ENCODE measurements around the gene HIBADH. TPM values are rescaled to one million over a fixed set of nuclear protein-coding genes. Genes with fewer than 3 reads are reported as not detected.

HIBADH gene
- total RNA-seq, 1 experiment from 2014 or later: 23.2 TPM

DNA sequence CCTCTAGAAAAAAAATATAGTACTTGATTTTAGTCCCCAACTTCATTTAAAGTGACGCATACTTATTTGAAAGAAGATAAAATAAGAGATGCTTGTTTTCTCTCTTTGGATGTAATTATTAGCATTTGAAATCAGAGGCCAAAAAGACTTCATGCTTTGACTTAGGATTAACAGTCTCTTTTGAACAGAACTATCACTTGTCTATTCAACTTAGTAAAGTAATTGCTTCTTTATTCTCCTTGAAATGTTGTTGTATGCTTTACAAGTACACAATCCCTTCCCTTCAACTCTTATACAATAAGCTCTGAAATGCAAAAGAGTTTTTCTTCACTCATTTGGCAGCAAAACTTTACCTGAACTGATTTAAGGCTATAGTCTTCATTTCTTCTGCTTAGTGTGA lies 80.8 kb downstream of the HIBADH start:
- H2BK120ac ChIP-seq (ENCODE audit: low read depth, low read length, poor library complexity, severe bottlenecking): no peak overlapping the region
- WGBS (ENCODE audit: extremely low coverage, insufficient read length, low lambda C conversion rate): no CpG with 5 or more reads among the region's 1 CpG
- H4K8ac ChIP-seq (replicated peaks; ENCODE audit: insufficient read length, low read depth, low read length): no peak overlapping the region
- no peaks in the 10 kb centered on the region for H3K27me3 ChIP-seq (ENCODE audit: insufficient read depth, low read length)
- no peak overlapping the region for H2AK5ac ChIP-seq (ENCODE audit: insufficient read length, low read length)
- H3K36me3 Mint-ChIP-seq (ENCODE audit: insufficient read depth in 1 of 3, low read depth in 3 of 3): no peaks in the 10 kb centered on the region
- no peak overlapping the region for H2BK12ac ChIP-seq (ENCODE audit: insufficient read length, low read depth, low read length)
- no peak overlapping the region for H3K56ac ChIP-seq (ENCODE audit: insufficient read length, low read depth, low read length)
- no peak overlapping the region for H3K4me3 Mint-ChIP-seq
- H3K4me1 ChIP-seq (ENCODE audit: insufficient read depth, low read length): peaks cover 4% of the 10 kb centered on the region; the same call in 1 of the 2 replicates
- no peak overlapping the region for H2BK5ac ChIP-seq (ENCODE audit: insufficient read length, low read length)
- H3K9me3 Mint-ChIP-seq: no peaks in the 10 kb centered on the region
- TF ChIP-seq, protein P1, sequence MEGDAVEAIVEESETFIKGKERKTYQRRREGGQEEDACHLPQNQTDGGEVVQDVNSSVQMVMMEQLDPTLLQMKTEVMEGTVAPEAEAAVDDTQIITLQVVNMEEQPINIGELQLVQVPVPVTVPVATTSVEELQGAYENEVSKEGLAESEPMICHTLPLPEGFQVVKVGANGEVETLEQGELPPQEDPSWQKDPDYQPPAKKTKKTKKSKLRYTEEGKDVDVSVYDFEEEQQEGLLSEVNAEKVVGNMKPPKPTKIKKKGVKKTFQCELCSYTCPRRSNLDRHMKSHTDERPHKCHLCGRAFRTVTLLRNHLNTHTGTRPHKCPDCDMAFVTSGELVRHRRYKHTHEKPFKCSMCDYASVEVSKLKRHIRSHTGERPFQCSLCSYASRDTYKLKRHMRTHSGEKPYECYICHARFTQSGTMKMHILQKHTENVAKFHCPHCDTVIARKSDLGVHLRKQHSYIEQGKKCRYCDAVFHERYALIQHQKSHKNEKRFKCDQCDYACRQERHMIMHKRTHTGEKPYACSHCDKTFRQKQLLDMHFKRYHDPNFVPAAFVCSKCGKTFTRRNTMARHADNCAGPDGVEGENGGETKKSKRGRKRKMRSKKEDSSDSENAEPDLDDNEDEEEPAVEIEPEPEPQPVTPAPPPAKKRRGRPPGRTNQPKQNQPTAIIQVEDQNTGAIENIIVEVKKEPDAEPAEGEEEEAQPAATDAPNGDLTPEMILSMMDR (conservative IDR thresholded peaks at IDR 0.05): no peak
- no peaks in the 10 kb centered on the region for H3K79me2 ChIP-seq (ENCODE audit: insufficient read depth, low read length)
- H3K27ac Mint-ChIP-seq: no peak overlapping the region
- H3K4ac ChIP-seq (ENCODE audit: low read depth, low read length): no peak overlapping the region
- no peaks in the 10 kb centered on the region for H3K23me2 ChIP-seq (ENCODE audit: insufficient read length, low read depth, low read length, poor library complexity, severe bottlenecking)
- no peaks in the 10 kb centered on the region for H4K20me1 ChIP-seq (ENCODE audit: control insufficient read depth, insufficient read depth, insufficient read length)
- H3K9ac ChIP-seq (ENCODE audit: extremely low read depth, insufficient read length, low read length): no peak overlapping the region
- no peak overlapping the region for H4K91ac ChIP-seq (ENCODE audit: insufficient read length, low read depth, low read length)
- no peak overlapping the region for H3K4me2 ChIP-seq (ENCODE audit: insufficient read depth, insufficient read length, low read length)
- H4K5ac ChIP-seq (ENCODE audit: insufficient read length, low read depth, low read length): no peak overlapping the region
- H2BK15ac ChIP-seq (ENCODE audit: low read depth, low read length): no peak overlapping the region
- no peaks in the 10 kb centered on the region; the same call in 1 of the 2 replicates for H3K27me3 Mint-ChIP-seq (ENCODE audit: low read depth)
- peaks cover 14 to 22% of the 10 kb centered on the region in 2 experiments for H3K4me1 Mint-ChIP-seq
- no peak overlapping the region for H2AFZ ChIP-seq (ENCODE audit: low read length)
- no peak overlapping the region for H2BK20ac ChIP-seq (ENCODE audit: low read depth, low read length, poor library complexity, severe bottlenecking)
- H3K14ac ChIP-seq (ENCODE audit: insufficient read depth, low read length): no peak overlapping the region
- no peak for DNase-seq
- H3K79me1 ChIP-seq (ENCODE audit: insufficient read depth, low read depth, low read length, poor library complexity, severe bottlenecking): no peaks in the 10 kb centered on the region
- no peak overlapping the region for H3K18ac ChIP-seq (ENCODE audit: insufficient read length, low read depth, low read length)
- H3K9me3 ChIP-seq (ENCODE audit: control insufficient read depth, low read depth, low read length): no peaks in the 10 kb centered on the region
- no peak overlapping the region for H3K27ac ChIP-seq (ENCODE audit: insufficient read length, low read depth, low read length)
- no peak overlapping the region for H3T11ph ChIP-seq (ENCODE audit: low read length)
- H3K23ac ChIP-seq (ENCODE audit: insufficient read length, low read depth, low read length): no peak overlapping the region

All from H9 (cell line).